IMR-90 (cell line): ENCODE data around the gene PRXL2B. TPM values are rescaled to one million over a fixed set of nuclear protein-coding genes. Genes with fewer than 3 reads are reported as not detected.

Experiments
- polyA plus RNA-seq, 3 experiments: library from polyadenylated mRNA; depleted of rRNA; stranded (reverse); fragments of >200 nt; gene quantifications; 2 replicates each; pipeline ENCODE4 v1.2.3, GENCODE V29; 2012; ENCODE audit warnings: low replicate concordance in 1 of 3
- total RNA-seq: library from RNA; depleted of rRNA; stranded (reverse); fragments of >200 nt; gene quantifications from 2 replicates; pipeline ENCODE4 v1.2.3, GENCODE V29; 2012; rRNA removed

The PRXL2B gene
- total and polyA plus RNA-seq, 2 of the 4 experiments (the other 2 are of a cell fraction): 10.9 to 22.3 TPM

Other genes starting within 250 kb of the PRXL2B start
- gene MORN1, start 195.2 kb upstream of the PRXL2B start, total RNA-seq: 3.0 and 3.6 TPM in 2 replicates
- gene MORN1, start 195.2 kb upstream of the PRXL2B start, polyA plus RNA-seq (2012; rRNA removed): 3.5 and 4.2 TPM in 2 replicates
- gene RER1, start 194.9 kb upstream of the PRXL2B start, total RNA-seq: 47.1 and 51.7 TPM in 2 replicates
- gene RER1, start 194.9 kb upstream of the PRXL2B start, polyA plus RNA-seq (2012; rRNA removed): 232 and 240 TPM in 2 replicates
- gene PEX10, start 174.2 kb upstream of the PRXL2B start, total RNA-seq: 18.9 and 19.7 TPM in 2 replicates
- gene PEX10, start 174.2 kb upstream of the PRXL2B start, polyA plus RNA-seq (2012; rRNA removed): 16.9 and 19.4 TPM in 2 replicates
- gene PLCH2, start 110.5 kb upstream of the PRXL2B start, total RNA-seq: 0.18 and 0.28 TPM in 2 replicates
- 1.9 and 2.4 TPM in 2 replicates for gene PLCH2, start 110.5 kb upstream of the PRXL2B start, polyA plus RNA-seq (2012; rRNA removed)
- gene PANK4, start 60.2 kb upstream of the PRXL2B start, total RNA-seq: 14.0 and 15.3 TPM in 2 replicates
- gene PANK4, start 60.2 kb upstream of the PRXL2B start, polyA plus RNA-seq (2012; rRNA removed): 18.5 and 23.3 TPM in 2 replicates
- not detected in 2 replicates for gene HES5, start 56.5 kb upstream of the PRXL2B start, total RNA-seq
- not detected in 2 replicates for gene HES5, start 56.5 kb upstream of the PRXL2B start, polyA plus RNA-seq (2012; rRNA removed)
- 1.3 and 1.7 TPM in 2 replicates for gene TNFRSF14, start 30.4 kb upstream of the PRXL2B start, total RNA-seq
- gene TNFRSF14, start 30.4 kb upstream of the PRXL2B start, polyA plus RNA-seq (2012; rRNA removed): 4.2 and 4.6 TPM in 2 replicates
- gene MMEL1, start 46.2 kb downstream of the PRXL2B start, total RNA-seq: under 0.01 TPM in 2 replicates
- gene MMEL1, start 46.2 kb downstream of the PRXL2B start, polyA plus RNA-seq (2012; rRNA removed): 0.12 and 0.20 TPM in 2 replicates
- gene TTC34, start 214.9 kb downstream of the PRXL2B start, total RNA-seq: under 0.01 TPM in 2 replicates
- 0.09 and 0.11 TPM in 2 replicates for gene TTC34, start 214.9 kb downstream of the PRXL2B start, polyA plus RNA-seq (2012; rRNA removed)